PC-9 (cell line): ENCODE data around the gene ZNF273. TPM values are rescaled to one million over a fixed set of nuclear protein-coding genes. Genes with fewer than 3 reads are reported as not detected.

Experiments used
- BruUV-seq: library from RNA; stranded (reverse); fragments of 400-500 nt; replicated peaks from 2 replicates; lab custom pipeline; 2021; lab: Mats Ljungman, UMichigan
- CTCF ChIA-PET: fragments of 300-600 bp; sonication (Branson Sonifier 250); formaldehyde crosslinking; loops from one replicate; lab custom pipeline; 2022; ENCODE audit warnings: antibody characterized with exemption; lab: Charles Lee
- POLR2A ChIA-PET: fragments of 300-600 bp; sonication (Branson Sonifier 250); formaldehyde crosslinking; loops from one replicate; lab custom pipeline; 2022; ENCODE audit warnings: antibody characterized with exemption; ENCODE audit not compliant: unreplicated experiment; lab: Charles Lee
- DNase-seq, 2 experiments: peaks; one replicate each; pipeline versions ENCODE4 v3.0.0 to v3.0.0-alpha.2; 2015 to 2022; ENCODE audit warnings: mixed read lengths in 1 of 2
- H2AFZ ChIP-seq: fragments of 200-600 bp; sonication (generic); 2 replicates; pipeline ENCODE4 v1.8.1; 2017; ENCODE audit warnings: antibody characterized with exemption
- H3F3A ChIP-seq: fragments of 200-600 bp; sonication (generic); 2 replicates; pipeline ENCODE4 v1.8.1; 2017; ENCODE audit warnings: antibody characterized with exemption, mild to moderate bottlenecking, low read depth; ENCODE audit not compliant: insufficient read depth
- H3K27ac ChIP-seq: fragments of 200-600 bp; sonication (generic); 2 replicates; pipeline ENCODE4 v1.6.1; 2016; ENCODE audit warnings: mixed run types
- H3K27me3 ChIP-seq: fragments of 200-600 bp; sonication (generic); 2 replicates; pipeline ENCODE4 v1.6.1; 2016; ENCODE audit warnings: low read depth, mixed run types; ENCODE audit not compliant: insufficient read depth
- H3K36me3 ChIP-seq: fragments of 200-600 bp; sonication (generic); 2 replicates; pipeline ENCODE4 v1.6.1; 2016; ENCODE audit warnings: low read depth, mixed run types
- H3K4me1 ChIP-seq: fragments of 200-600 bp; sonication (generic); replicated peaks from 2 replicates; pipeline ENCODE4 v1.6.1; 2016; ENCODE audit warnings: mixed run types; ENCODE audit not compliant: insufficient read depth
- H3K4me2 ChIP-seq: fragments of 200-600 bp; sonication (generic); 2 replicates; pipeline ENCODE4 v1.6.1; 2017; ENCODE audit warnings: mixed run types
- H3K4me3 ChIP-seq: fragments of 200-600 bp; sonication (generic); 2 replicates; pipeline ENCODE4 v1.6.1; 2016; ENCODE audit warnings: mixed run types
- H3K79me2 ChIP-seq: fragments of 200-600 bp; sonication (generic); 2 replicates; pipeline ENCODE4 v1.6.1; 2017; ENCODE audit warnings: low read depth, mixed run types
- H3K9me2 ChIP-seq: fragments of 200-600 bp; sonication (generic); 2 replicates; pipeline ENCODE4 v1.8.1; 2017; ENCODE audit warnings: mild to moderate bottlenecking; ENCODE audit not compliant: insufficient read depth
- H3K9me3 ChIP-seq: fragments of 200-600 bp; sonication (generic); 2 replicates; pipeline ENCODE4 v1.8.1; 2016; ENCODE audit warnings: low read depth; ENCODE audit not compliant: insufficient read depth
- H4K20me1 ChIP-seq: fragments of 200-600 bp; sonication (generic); 2 replicates; pipeline ENCODE4 v1.8.1; 2017; ENCODE audit not compliant: insufficient read depth
- EZH2 ChIP-seq: fragments of 200-600 bp; sonication (generic); IDR thresholded peaks from 2 replicates; pipeline ENCODE4 v1.8.0; 2017; ENCODE audit warnings: antibody characterized with exemption, low read depth
- intact Hi-C: fragments of 100-400 bp; cut with micrococcal nuclease; formaldehyde crosslinking; loops from one replicate; pipeline ENCODE4 v1.10.0; 2022; ENCODE audit not compliant: unreplicated experiment
- total RNA-seq: library from RNA; stranded (reverse); gene quantifications from 2 replicates; pipeline ENCODE4 v1.2.3, GENCODE V29; 2021
- TF ChIP-seq, protein P1 (sequence below): fragments of 200-600 bp; sonication (generic); conservative IDR thresholded peaks from 2 replicates; pipeline ENCODE4 v1.6.1; 2017; ENCODE audit warnings: mixed run types, antibody characterized with exemption, mild to moderate bottlenecking, moderate library complexity

ZNF273 gene
- total RNA-seq, 1 experiment from 2014 or later, result 4.6 TPM

DNA sequence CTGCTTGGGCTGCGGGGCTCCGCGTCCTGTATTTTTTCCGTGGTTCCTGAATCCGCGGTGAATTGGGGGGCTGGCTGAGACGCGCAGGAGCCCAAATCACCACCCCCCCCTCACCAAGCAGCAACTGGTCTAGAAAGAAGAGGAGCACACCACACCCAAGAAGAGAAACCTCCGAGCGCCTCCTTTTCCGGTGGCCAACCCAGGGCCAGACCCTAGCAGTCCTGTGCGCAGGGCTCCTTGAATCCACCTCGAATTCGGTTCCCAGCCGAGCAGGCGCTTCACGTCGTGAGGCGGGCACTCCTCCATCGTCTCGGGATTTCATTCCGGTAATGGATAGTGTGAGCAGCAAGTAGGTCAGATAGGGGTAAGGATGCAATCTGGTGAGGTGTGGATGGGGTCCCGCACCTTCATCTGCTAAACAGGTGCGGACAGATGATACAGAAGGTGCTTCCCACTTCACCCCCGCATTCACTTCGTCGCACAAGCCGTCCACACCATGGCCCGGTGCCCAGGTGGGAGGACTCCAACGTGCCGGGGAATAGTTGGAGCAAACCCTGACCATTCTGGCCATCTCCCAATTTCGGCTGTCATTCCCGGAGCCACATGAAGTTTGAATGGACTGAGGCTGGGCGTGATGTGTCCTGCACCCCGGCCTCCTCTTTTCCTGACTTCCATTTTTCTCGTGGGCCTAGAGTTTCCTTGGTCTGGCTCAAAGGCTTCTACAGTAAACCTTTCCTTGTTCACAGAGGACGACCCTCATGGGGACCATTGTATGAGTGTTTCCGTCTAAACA, 19.8 kb upstream of the ZNF273 start:
- TF ChIP-seq, protein P1, sequence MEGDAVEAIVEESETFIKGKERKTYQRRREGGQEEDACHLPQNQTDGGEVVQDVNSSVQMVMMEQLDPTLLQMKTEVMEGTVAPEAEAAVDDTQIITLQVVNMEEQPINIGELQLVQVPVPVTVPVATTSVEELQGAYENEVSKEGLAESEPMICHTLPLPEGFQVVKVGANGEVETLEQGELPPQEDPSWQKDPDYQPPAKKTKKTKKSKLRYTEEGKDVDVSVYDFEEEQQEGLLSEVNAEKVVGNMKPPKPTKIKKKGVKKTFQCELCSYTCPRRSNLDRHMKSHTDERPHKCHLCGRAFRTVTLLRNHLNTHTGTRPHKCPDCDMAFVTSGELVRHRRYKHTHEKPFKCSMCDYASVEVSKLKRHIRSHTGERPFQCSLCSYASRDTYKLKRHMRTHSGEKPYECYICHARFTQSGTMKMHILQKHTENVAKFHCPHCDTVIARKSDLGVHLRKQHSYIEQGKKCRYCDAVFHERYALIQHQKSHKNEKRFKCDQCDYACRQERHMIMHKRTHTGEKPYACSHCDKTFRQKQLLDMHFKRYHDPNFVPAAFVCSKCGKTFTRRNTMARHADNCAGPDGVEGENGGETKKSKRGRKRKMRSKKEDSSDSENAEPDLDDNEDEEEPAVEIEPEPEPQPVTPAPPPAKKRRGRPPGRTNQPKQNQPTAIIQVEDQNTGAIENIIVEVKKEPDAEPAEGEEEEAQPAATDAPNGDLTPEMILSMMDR, result no peak
- no peak for TF ChIP-seq EZH2
- H3K79me2 ChIP-seq, result no peaks in the 10 kb centered on the region
- H3K9me2 ChIP-seq, result no peaks in the 10 kb centered on the region
- H3K36me3 ChIP-seq, result no peaks in the 10 kb centered on the region
- H4K20me1 ChIP-seq, result no peaks in the 10 kb centered on the region
- H2AFZ ChIP-seq, result no peak overlapping the region
- H3K4me2 ChIP-seq, result no peak overlapping the region
- H3F3A ChIP-seq, result no peaks in the 10 kb centered on the region
- ChIA-PET CTCF (no interaction called here), POLR2A (no interaction called here)
- no peaks in the 10 kb centered on the region for H3K9me3 ChIP-seq
- peaks cover 71% of the 10 kb centered on the region for H3K27me3 ChIP-seq
- no peaks in the 10 kb centered on the region for H3K4me1 ChIP-seq
- H3K27ac ChIP-seq, result no peak overlapping the region
- no peak overlapping the region for H3K4me3 ChIP-seq
- DNase-seq, result no peak
- no TSS peak for BruUV-seq
- intact Hi-C loops, result no loop called here

DNA sequence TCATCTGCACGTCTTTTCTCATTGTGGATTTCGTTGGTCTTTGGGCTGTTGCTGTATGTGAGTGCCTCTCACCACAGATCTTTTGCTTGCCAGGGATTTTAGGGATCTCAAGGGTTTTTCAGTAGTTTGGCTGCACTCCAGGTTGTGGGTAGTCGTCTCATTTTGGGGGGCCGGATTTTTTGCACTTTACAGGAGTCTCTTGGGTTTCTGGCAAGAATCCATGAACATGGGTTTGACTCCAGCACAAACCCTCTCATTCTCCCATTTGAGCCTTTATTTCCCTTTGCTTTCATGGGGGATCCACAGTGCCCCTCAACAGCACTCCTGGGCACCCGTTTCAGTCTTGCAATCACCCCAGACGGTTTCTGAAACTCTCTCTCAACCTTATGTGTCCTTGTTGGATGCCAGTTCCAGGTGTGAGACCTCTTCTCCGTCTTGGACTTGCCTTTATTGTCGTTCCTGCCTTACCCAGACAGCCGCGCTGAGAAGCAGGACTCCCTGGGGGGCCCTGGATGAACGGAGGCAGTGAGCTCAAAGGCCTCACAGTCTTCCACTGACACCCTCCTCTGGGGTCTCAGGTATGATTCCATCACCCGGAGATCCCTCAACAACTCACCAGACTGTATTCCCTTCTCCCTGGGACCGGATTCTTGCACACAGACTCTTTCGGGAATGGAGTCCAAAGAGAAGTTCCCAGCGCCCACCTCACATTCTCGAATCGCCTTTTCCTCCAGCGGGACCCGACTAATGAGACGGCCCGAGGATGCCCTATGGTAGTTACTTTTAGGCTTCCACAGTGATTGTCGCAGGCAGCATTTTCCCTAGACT, 18.8 kb upstream of the ZNF273 start:
- intact Hi-C loops, result no loop called here
- Histone ChIP-seq H3K79me2 (no peaks in the 10 kb centered on the region), H3F3A (no peaks in the 10 kb centered on the region), H3K4me1 (no peaks in the 10 kb centered on the region), H3K4me2 (no peak overlapping the region), H3K27me3 (peaks cover 71% of the 10 kb centered on the region), H3K9me3 (no peaks in the 10 kb centered on the region), H4K20me1 (no peaks in the 10 kb centered on the region), H3K27ac (no peak overlapping the region), H3K9me2 (no peaks in the 10 kb centered on the region), H3K4me3 (no peak overlapping the region), H3K36me3 (no peaks in the 10 kb centered on the region), H2AFZ (no peak overlapping the region)
- ChIA-PET CTCF (no interaction called here), POLR2A (no interaction called here)
- BruUV-seq, result no TSS peak
- TF ChIP-seq, protein P1, result no peak
- no peak for TF ChIP-seq EZH2
- no peak for DNase-seq

DNA sequence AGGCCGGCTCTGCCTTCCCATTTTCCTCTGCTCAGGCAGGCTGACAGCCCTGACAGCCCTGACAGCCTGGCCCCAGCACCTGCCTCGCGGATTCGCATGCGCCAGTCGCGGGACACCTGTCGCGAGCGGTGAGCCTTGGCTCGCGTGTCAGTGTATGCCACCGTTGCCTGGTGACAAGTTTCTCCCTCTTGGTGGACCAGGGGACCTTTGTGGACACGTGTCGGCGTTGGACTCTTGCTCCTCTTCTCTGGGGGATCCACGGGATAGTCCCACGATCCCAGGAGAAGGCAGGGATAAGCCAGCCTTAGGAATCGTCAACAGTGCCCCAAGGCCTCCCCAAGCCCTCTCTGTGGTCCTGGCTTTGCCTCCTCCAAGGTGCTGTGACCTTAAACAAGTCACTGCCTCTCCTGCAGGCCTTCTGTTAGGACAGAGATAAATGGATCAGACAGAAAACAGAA, 18.1 kb upstream of the ZNF273 start:
- H3K27me3 ChIP-seq, result peaks cover 66% of the 10 kb centered on the region
- ChIA-PET POLR2A (no interaction called here), CTCF (no interaction called here)
- H3K27ac ChIP-seq, result no peak overlapping the region
- H3F3A ChIP-seq, result no peaks in the 10 kb centered on the region
- H3K4me3 ChIP-seq, result no peak overlapping the region
- no peaks in the 10 kb centered on the region for H4K20me1 ChIP-seq
- no TSS peak for BruUV-seq
- H2AFZ ChIP-seq, result no peak overlapping the region
- H3K4me1 ChIP-seq, result no peaks in the 10 kb centered on the region
- no peaks in the 10 kb centered on the region for H3K9me2 ChIP-seq
- TF ChIP-seq, protein P1, result no peak
- TF ChIP-seq EZH2, result no peak
- H3K9me3 ChIP-seq, result no peaks in the 10 kb centered on the region
- no peak for DNase-seq
- no peaks in the 10 kb centered on the region for H3K79me2 ChIP-seq
- no peaks in the 10 kb centered on the region for H3K36me3 ChIP-seq
- no peak overlapping the region for H3K4me2 ChIP-seq
- intact Hi-C loops, result no loop called here
